Loucy (cell line): Measurements from ENCODE around the gene NEUROD2.

Experiments
- H2AFZ ChIP-seq: fragments of 200-600 bp; sonication (generic); 2 replicates; pipeline ENCODE4 v1.6.0; 2016; ENCODE audit warnings: antibody characterized with exemption, mild to moderate bottlenecking, low read length, moderate library complexity
- H3F3A ChIP-seq: fragments of 200-600 bp; 2 replicates; pipeline ENCODE4 v1.6.0; 2016; ENCODE audit warnings: antibody characterized with exemption, low read depth, mild to moderate bottlenecking
- H3K27me3 ChIP-seq: fragments of 200-600 bp; sonication (generic); 2 replicates; pipeline ENCODE4 v1.6.1; 2014; ENCODE audit warnings: low read length, mild to moderate bottlenecking; ENCODE audit not compliant: insufficient read depth, poor library complexity, severe bottlenecking
- H3K36me3 ChIP-seq: fragments of 200-600 bp; sonication (generic); 2 replicates; pipeline ENCODE4 v1.6.1; 2016; ENCODE audit warnings: low read length; ENCODE audit not compliant: insufficient read depth
- H3K4me1 ChIP-seq: fragments of 200-600 bp; sonication (generic); 2 replicates; pipeline ENCODE4 v1.5.1; 2014; ENCODE audit warnings: low read length, mild to moderate bottlenecking; ENCODE audit not compliant: insufficient read depth, poor library complexity, severe bottlenecking
- H3K4me2 ChIP-seq: fragments of 200-600 bp; sonication (generic); 2 replicates; pipeline ENCODE4 v1.6.0; 2014; ENCODE audit warnings: antibody characterized with exemption, low read length, low read depth, mild to moderate bottlenecking; ENCODE audit not compliant: poor library complexity, severe bottlenecking
- H3K4me3 ChIP-seq: fragments of 200-600 bp; sonication (generic); 2 replicates; pipeline ENCODE4 v1.5.1; 2014; ENCODE audit warnings: low read length, mild to moderate bottlenecking, mixed read lengths; ENCODE audit not compliant: poor library complexity, severe bottlenecking
- H3K79me2 ChIP-seq: fragments of 200-600 bp; sonication (generic); 2 replicates; pipeline ENCODE4 v1.6.1; 2014; ENCODE audit warnings: low read length; ENCODE audit not compliant: insufficient read depth
- H3K9ac ChIP-seq: fragments of 200-600 bp; sonication (generic); 2 replicates; pipeline ENCODE4 v1.6.0; 2014; ENCODE audit warnings: mild to moderate bottlenecking, low read depth, low read length, moderate library complexity; ENCODE audit not compliant: poor library complexity, severe bottlenecking
- H3K9me2 ChIP-seq: fragments of 200-600 bp; sonication (generic); replicated peaks from 2 replicates; pipeline ENCODE4 v1.6.1; 2016; ENCODE audit warnings: low read depth, low read length, mixed read lengths
- H3K9me3 ChIP-seq: fragments of 200-600 bp; sonication (generic); 2 replicates; pipeline ENCODE4 v1.6.1; 2014; ENCODE audit warnings: mild to moderate bottlenecking, antibody characterized with exemption, low read length, low read depth; ENCODE audit not compliant: insufficient read depth
- H4K20me1 ChIP-seq: fragments of 200-600 bp; sonication (generic); 2 replicates; pipeline ENCODE4 v1.6.0; 2014; ENCODE audit warnings: antibody characterized with exemption, low read length, mild to moderate bottlenecking; ENCODE audit not compliant: insufficient read depth, poor library complexity, severe bottlenecking
- EZH2phosphoT487 ChIP-seq: fragments of 200-600 bp; IDR thresholded peaks from 2 replicates; pipeline ENCODE4 v1.6.1; 2018; ENCODE audit warnings: antibody characterized with exemption, mild to moderate bottlenecking, moderate library complexity, borderline replicate concordance
- TF ChIP-seq, protein P1 (sequence below): fragments of 200-600 bp; sonication (generic); conservative IDR thresholded peaks from 2 replicates; pipeline ENCODE4 v1.5.1; 2014; ENCODE audit warnings: mild to moderate bottlenecking, antibody characterized with exemption, low read length

The NEUROD2 gene

DNA sequence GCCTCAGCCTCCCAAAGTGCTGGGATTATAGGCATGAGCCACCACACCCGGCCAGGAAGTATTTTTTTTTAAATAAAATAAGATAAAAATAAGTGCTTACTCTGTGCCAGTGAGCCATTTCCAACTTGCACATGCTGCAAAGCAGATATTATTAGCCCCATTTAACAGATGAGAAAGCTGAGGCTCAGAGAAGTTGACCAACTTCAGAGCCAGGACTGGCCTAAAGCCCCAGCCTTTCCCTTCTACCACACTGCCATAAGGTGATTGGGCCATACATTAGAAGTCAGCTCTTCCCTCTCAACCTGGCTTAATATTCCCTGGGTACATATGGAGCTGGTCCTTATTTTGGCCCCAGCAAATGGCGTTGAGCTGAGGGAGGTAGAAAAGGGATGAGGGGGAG lies 25.1 kb downstream of the NEUROD2 start:
- no peak overlapping the region for H3K4me3 ChIP-seq
- H2AFZ ChIP-seq: no peak overlapping the region
- TF ChIP-seq EZH2phosphoT487: no peak
- TF ChIP-seq, protein P1, sequence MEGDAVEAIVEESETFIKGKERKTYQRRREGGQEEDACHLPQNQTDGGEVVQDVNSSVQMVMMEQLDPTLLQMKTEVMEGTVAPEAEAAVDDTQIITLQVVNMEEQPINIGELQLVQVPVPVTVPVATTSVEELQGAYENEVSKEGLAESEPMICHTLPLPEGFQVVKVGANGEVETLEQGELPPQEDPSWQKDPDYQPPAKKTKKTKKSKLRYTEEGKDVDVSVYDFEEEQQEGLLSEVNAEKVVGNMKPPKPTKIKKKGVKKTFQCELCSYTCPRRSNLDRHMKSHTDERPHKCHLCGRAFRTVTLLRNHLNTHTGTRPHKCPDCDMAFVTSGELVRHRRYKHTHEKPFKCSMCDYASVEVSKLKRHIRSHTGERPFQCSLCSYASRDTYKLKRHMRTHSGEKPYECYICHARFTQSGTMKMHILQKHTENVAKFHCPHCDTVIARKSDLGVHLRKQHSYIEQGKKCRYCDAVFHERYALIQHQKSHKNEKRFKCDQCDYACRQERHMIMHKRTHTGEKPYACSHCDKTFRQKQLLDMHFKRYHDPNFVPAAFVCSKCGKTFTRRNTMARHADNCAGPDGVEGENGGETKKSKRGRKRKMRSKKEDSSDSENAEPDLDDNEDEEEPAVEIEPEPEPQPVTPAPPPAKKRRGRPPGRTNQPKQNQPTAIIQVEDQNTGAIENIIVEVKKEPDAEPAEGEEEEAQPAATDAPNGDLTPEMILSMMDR: no peak
- no peaks in the 10 kb centered on the region for H3K4me1 ChIP-seq
- H3F3A ChIP-seq: no peaks in the 10 kb centered on the region
- H3K9ac ChIP-seq: no peak overlapping the region
- no peaks in the 10 kb centered on the region for H3K27me3 ChIP-seq
- no peaks in the 10 kb centered on the region for H3K79me2 ChIP-seq
- no peaks in the 10 kb centered on the region for H3K9me2 ChIP-seq
- no peaks in the 10 kb centered on the region for H3K9me3 ChIP-seq
- no peaks in the 10 kb centered on the region for H4K20me1 ChIP-seq
- no peaks in the 10 kb centered on the region for H3K36me3 ChIP-seq
- H3K4me2 ChIP-seq: no peak overlapping the region

DNA sequence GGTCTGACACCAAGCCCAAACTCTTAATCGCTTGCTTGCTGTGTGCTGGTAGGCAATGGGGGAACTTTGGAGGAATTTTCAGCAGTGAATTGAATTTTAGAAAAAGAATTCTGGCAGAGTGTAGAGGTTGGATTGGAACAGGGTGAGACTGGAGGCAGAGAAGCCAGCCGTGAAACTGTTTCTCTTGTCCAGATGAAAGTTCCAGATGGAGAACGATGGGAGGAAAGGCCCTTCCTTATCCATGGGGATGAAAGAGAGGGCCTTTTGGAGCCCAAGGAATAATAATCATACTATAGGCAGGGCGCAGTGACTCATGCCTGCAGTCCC lies 26.0 kb downstream of the NEUROD2 start:
- Histone ChIP-seq H3F3A (no peaks in the 10 kb centered on the region), H3K4me2 (no peak overlapping the region), H2AFZ (no peak overlapping the region), H3K36me3 (no peaks in the 10 kb centered on the region), H3K27me3 (no peaks in the 10 kb centered on the region), H3K9me2 (no peaks in the 10 kb centered on the region), H3K9me3 (no peaks in the 10 kb centered on the region), H3K4me3 (no peak overlapping the region), H3K9ac (no peak overlapping the region), H4K20me1 (no peaks in the 10 kb centered on the region), H3K79me2 (no peaks in the 10 kb centered on the region), H3K4me1 (no peaks in the 10 kb centered on the region)
- TF ChIP-seq EZH2phosphoT487: no peak
- TF ChIP-seq, protein P1: no peak

DNA sequence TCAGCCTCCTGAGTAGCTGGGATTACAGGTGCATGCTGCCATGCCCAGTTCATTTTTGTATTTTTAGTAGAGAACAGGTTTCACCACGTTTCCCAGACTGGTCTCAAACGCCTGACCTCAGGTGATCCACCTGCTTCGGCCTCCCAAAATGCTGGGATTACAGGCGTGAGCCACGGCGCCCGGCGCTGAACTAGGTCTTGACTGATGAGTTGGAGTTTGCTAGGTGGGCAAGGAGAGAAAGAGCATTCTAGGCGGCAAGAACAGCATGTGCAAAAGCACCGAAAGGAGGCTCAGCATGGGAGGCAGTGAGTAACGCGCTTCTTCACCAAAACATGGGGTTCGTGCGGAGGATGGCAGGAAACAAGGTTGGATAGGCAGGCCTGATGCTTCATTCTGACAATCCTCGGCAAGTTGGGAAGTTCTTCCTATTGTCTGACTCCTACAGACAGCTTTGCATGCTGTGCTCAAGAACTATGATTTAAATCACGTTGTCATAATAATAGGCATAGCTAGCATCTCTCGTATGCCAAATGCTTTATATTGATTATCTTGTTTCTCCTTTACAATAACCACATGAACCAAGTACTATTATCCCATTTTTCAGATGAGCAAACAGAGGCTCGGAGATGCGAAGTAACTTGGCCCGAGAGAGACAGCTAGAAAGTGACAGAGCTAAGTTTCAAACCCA lies 26.5 kb downstream of the NEUROD2 start:
- Histone ChIP-seq H3K27me3 (no peaks in the 10 kb centered on the region), H3K4me2 (no peak overlapping the region), H3K4me1 (no peaks in the 10 kb centered on the region), H3K9me2 (no peaks in the 10 kb centered on the region), H4K20me1 (no peaks in the 10 kb centered on the region), H3K9ac (no peak overlapping the region), H3K36me3 (no peaks in the 10 kb centered on the region), H3K9me3 (no peaks in the 10 kb centered on the region), H3K79me2 (no peaks in the 10 kb centered on the region), H3K4me3 (no peak overlapping the region), H2AFZ (no peak overlapping the region), H3F3A (no peaks in the 10 kb centered on the region)
- TF ChIP-seq, protein P1: no peak
- no peak for TF ChIP-seq EZH2phosphoT487
